Erythroblast (primary cell): ENCODE data around the gene ZNF155.

Experiments
- GATA1 ChIP-seq: IDR thresholded peaks from 2 replicates; pipeline ENCODE4 v1.6.1; 2011; ENCODE audit warnings: low read depth, mild to moderate bottlenecking, control low read depth, low read length, moderate library complexity
- POLR2A ChIP-seq: IDR thresholded peaks from 2 replicates; pipeline ENCODE4 v1.6.1; 2011; ENCODE audit warnings: mild to moderate bottlenecking, low read length

DNA sequence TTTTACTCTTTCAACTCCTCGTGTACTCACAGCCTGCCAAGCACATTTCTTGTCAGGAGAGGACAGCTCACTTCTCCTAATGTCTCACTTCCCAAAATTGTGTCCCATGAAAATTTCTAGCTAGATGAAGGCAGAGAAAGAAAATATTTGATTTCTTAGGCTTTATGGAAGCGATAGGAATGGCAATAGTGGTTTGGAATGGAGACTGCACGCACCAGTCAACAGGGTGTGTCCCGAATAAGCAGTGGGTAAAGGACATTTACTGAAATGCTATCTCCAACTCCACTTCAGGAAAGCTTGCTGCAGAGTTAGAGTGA lies 40.9 kb downstream of the ZNF155 start:
- no peak for TF ChIP-seq POLR2A
- no peak for TF ChIP-seq GATA1
